SU-DHL-6 (cell line): ENCODE results near the gene RBM19.

ENCODE experiments used
- H2AFZ ChIP-seq: fragments of 200-600 bp; sonication (generic); 2 replicates; pipeline ENCODE4 v1.6.1; 2014; ENCODE audit warnings: low read depth, mild to moderate bottlenecking, moderate library complexity, mixed read lengths, antibody characterized with exemption, low read length; ENCODE audit not compliant: severe bottlenecking
- H3F3A ChIP-seq: fragments of 200-600 bp; shearing (Covaris generic); 2 replicates; pipeline ENCODE4 v1.6.0; 2016; ENCODE audit warnings: antibody characterized with exemption, mild to moderate bottlenecking; ENCODE audit not compliant: insufficient read depth
- H3K27ac ChIP-seq: fragments of 200-600 bp; sonication (generic); 2 replicates; pipeline ENCODE4 v1.5.1; 2016; ENCODE audit warnings: low read depth, mild to moderate bottlenecking, low read length, moderate library complexity, mixed read lengths
- H3K27me3 ChIP-seq: fragments of 200-600 bp; sonication (generic), shearing (Covaris generic); 2 replicates; pipeline ENCODE4 v1.6.0; 2014; ENCODE audit warnings: mild to moderate bottlenecking, low read length
- H3K36me3 ChIP-seq: fragments of 200-600 bp; sonication (generic); 2 replicates; pipeline ENCODE4 v1.6.1; 2014; ENCODE audit warnings: mild to moderate bottlenecking, low read length, mixed read lengths
- H3K4me2 ChIP-seq: fragments of 300-600, 200-600 bp; shearing (Covaris generic), sonication (generic); 2 replicates; pipeline ENCODE4 v1.6.0; 2014; ENCODE audit warnings: low read length, low read depth, mild to moderate bottlenecking; ENCODE audit not compliant: poor library complexity, severe bottlenecking
- H3K4me3 ChIP-seq: fragments of 200-600 bp; sonication (generic); 2 replicates; pipeline ENCODE4 v1.5.1; 2014; ENCODE audit warnings: antibody characterized with exemption, low read length, mild to moderate bottlenecking, mixed read lengths; ENCODE audit not compliant: insufficient read depth, poor library complexity, severe bottlenecking
- H3K79me2 ChIP-seq: fragments of 200-600 bp; sonication (generic); 2 replicates; pipeline ENCODE4 v1.6.1; 2014; ENCODE audit warnings: mild to moderate bottlenecking, low read length, moderate library complexity; ENCODE audit not compliant: insufficient read depth
- H3K9ac ChIP-seq: fragments of 200-600 bp; sonication (generic); 2 replicates; pipeline ENCODE4 v1.7.0; 2014; ENCODE audit warnings: mild to moderate bottlenecking, low read length
- H3K9me2 ChIP-seq: fragments of 200-600 bp; sonication (generic); replicated peaks from 2 replicates; pipeline ENCODE4 v1.6.1; 2014; ENCODE audit warnings: low read length; ENCODE audit not compliant: insufficient read depth
- H3K9me3 ChIP-seq: fragments of 200-600 bp; sonication (generic); 2 replicates; pipeline ENCODE4 v1.6.1; 2014; ENCODE audit warnings: low read length, mixed read lengths; ENCODE audit not compliant: insufficient read depth
- H4K20me1 ChIP-seq: fragments of 200-600 bp; sonication (generic); 2 replicates; pipeline ENCODE4 v1.6.1; 2014; ENCODE audit warnings: low read depth, mild to moderate bottlenecking, antibody characterized with exemption, low read length, moderate library complexity, mixed read lengths
- CTCF ChIP-seq: fragments of 200-600 bp; sonication (generic); IDR thresholded peaks from one replicate; pipeline ENCODE4 v1.5.1; 2017; ENCODE audit warnings: antibody characterized with exemption, mild to moderate bottlenecking, low read length, moderate library complexity; ENCODE audit not compliant: insufficient read depth, poor library complexity, severe bottlenecking
- EZH2phosphoT487 ChIP-seq: fragments of 200-600 bp; sonication (generic), shearing (Covaris generic); conservative IDR thresholded peaks from 2 replicates; pipeline ENCODE4 v1.6.1; 2018; ENCODE audit warnings: mild to moderate bottlenecking, antibody characterized with exemption, low read length, moderate library complexity, mixed read lengths

Gene RBM19

DNA sequence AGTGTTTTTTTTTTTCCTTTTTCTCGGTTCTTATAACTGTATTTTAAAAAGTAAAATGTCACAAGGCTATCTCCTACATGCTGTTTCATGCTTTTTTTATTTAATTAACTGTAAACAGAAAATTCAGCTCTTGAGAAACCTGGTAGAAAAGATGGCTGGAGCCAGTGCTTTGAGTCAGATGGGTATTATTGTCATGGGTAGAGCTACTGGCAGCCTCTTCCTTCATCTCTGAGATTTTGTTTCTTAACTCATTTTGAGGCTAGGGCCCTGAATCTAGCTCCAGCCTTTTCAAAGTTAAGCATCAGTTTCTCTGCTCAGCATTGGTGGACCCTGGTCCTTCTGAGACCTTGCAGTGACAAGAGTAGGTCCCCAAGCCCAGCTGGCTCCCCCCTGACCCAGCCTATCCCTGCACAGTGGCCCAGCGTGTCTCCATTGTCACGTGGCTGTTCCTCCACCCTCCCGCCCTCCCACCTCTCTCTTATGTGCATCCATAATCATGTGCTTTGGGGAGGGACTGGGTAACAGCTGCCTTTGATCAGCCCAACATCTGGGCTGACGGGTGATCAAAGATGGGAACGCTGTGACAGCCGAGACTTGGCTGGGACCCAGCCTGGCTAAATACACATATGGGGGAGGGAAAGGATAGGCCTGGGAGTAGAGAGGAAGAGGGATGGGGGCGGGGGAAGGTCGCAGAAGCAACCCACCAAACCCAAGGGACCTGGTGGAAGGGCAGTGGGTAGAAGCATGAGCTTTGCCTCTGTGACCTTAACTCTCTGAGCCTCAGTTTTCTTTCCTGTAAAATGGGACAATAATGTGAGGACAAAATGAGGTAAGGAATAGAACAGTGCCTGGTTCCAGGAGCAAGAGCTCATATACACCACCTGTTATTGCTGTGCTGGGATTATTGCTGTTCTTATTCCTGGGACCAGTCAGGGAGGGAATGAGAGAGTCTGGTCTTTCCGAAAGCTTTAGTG, 24.4 kb upstream of the RBM19 start:
- TF ChIP-seq EZH2phosphoT487 (no peak), CTCF (no peak)
- Histone ChIP-seq H3K79me2 (no peaks in the 10 kb centered on the region), H3K27ac (no peak overlapping the region), H3K4me2 (no peak overlapping the region), H2AFZ (no peak overlapping the region), H3K27me3 (no peaks in the 10 kb centered on the region), H3F3A (no peaks in the 10 kb centered on the region), H3K9ac (no peak overlapping the region), H4K20me1 (no peaks in the 10 kb centered on the region), H3K4me3 (no peak overlapping the region), H3K9me2 (no peaks in the 10 kb centered on the region), H3K36me3 (no peaks in the 10 kb centered on the region), H3K9me3 (no peaks in the 10 kb centered on the region)

GRCh38 chr12:113988976-113989375, 22.9 kb upstream of the RBM19 start:
- Histone ChIP-seq H3K27me3 (no peaks in the 10 kb centered on the region), H3K9me2 (no peaks in the 10 kb centered on the region)
- TF ChIP-seq EZH2phosphoT487 (no peak), CTCF (no peak)

GRCh38 chr12:113988064-113988451, 21.9 kb upstream of the RBM19 start:
- Histone ChIP-seq H3K36me3 (no peaks in the 10 kb centered on the region), H3K27me3 (no peaks in the 10 kb centered on the region), H3K9ac (no peak overlapping the region), H3K9me3 (no peaks in the 10 kb centered on the region), H3K79me2 (no peaks in the 10 kb centered on the region), H3K4me3 (no peak overlapping the region), H2AFZ (no peak overlapping the region), H3F3A (no peaks in the 10 kb centered on the region), H4K20me1 (no peaks in the 10 kb centered on the region), H3K9me2 (no peaks in the 10 kb centered on the region), H3K4me2 (no peak overlapping the region), H3K27ac (no peak overlapping the region)
- TF ChIP-seq EZH2phosphoT487 (no peak), CTCF (no peak)

More at GRCh38 chr12:113988976-113989375, 22.9 kb upstream of the RBM19 start:
- Histone ChIP-seq H2AFZ (no peak overlapping the region), H3K9me3 (no peaks in the 10 kb centered on the region), H3K79me2 (no peaks in the 10 kb centered on the region), H4K20me1 (no peaks in the 10 kb centered on the region), H3K4me3 (no peak overlapping the region), H3K9ac (no peak overlapping the region), H3K27ac (no peak overlapping the region), H3K36me3 (no peaks in the 10 kb centered on the region), H3K4me2 (no peak overlapping the region), H3F3A (no peaks in the 10 kb centered on the region)
